ENCODE results near the gene RAB25.

The RAB25 gene

GRCh38 chr1:156019946-156020292, 41.0 kb upstream of the RAB25 start (continued):
- TF ChIP-seq ZBTB6 (tag by site-specific recombination; IDR thresholded peaks at IDR 0.05): no peak
- TF ChIP-seq KLF9 (tag by site-specific recombination; IDR thresholded peaks at IDR 0.05; ENCODE audit: low read depth): no peak
- no peak for TF ChIP-seq ZNF138 (tag by site-specific recombination; IDR thresholded peaks at IDR 0.05; ENCODE audit: borderline replicate concordance)
- TF ChIP-seq ZNF580 (tag by site-specific recombination; IDR thresholded peaks at IDR 0.05): no peak
- TF ChIP-seq ZNF596 (tag by site-specific recombination; IDR thresholded peaks at IDR 0.05): no peak
- no peak for TF ChIP-seq SALL2 (tag by site-specific recombination; IDR thresholded peaks at IDR 0.05; ENCODE audit: borderline replicate concordance)
- no peak for TF ChIP-seq ZNF121 (tag by site-specific recombination; IDR thresholded peaks at IDR 0.05)

DNA sequence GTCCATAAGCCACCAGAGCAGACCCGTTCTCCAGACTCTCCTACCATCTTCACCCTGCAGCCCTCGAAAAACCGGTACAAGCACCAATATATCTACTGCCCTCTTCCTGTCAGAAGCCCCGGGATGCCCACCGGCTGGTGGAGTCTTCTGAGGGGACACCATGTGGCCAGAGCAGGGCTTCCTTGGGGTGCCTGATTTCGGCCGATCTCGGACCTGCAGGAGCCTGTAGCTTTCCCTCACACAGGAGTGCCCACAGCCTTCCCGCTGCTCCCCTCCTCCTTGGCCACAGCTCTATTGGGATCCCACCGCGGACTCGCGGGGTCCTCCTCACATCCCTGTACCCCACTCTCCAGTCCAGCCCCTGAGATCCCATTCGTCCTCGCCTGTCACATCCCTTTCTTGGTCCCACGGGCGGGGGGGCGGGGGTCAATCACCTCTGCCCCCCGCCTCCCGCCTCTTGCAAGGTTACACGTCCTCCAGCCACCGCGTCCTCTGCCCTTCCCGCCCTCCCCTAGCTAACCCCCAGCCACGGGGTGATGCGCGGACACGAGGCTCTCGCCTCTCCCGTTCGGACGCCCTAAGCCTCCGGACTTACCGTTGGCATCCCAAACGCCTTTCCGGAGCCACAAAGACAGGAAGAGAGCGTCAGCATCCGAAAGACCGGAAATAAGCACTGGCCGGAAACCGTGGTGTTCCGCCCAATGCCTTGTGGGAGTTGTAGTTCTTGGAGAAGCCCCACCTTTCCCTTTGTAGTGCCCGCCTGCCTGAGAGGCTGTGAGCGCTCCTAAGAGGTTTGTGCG, 40.5 kb upstream of the RAB25 start, which contains the start of gene SSR2:
SSR2 (minus strand) TSS at position 659 of the 800 bp plus-strand sequence. CDS start 784 bp downstream, outside the sequence.
- Histone ChIP-seq H3K4me1 (ENCODE audit: control insufficient read depth, insufficient read depth, low read length) (no peaks in the 10 kb centered on the region), H3K36me3 (ENCODE audit: control insufficient read depth in 2 of 2, insufficient read depth in 1 of 2, low read length in 2 of 2) (peaks cover 34 to 43% of the 10 kb centered on the region in 2 experiments), H3K27ac (ENCODE audit: extremely low read depth, low read depth, low read length) (peak within 1 kb of the TSS; percentile 4; the same call in 1 of the 2 replicates), H3K4me3 (ENCODE audit: low read depth, low read length) (peak within 1 kb of the TSS; percentile 85), H3K9me3 (ENCODE audit: control insufficient read depth, insufficient read depth, low read depth, low read length) (no peaks in the 10 kb centered on the region)
- ChIA-PET CTCF (interaction anchor here (0.6 to 1.6 kb wide), 3 partner anchors 44 to 109 kb away, joined by 3 to 4 read pairs (median 4); no protein-coding TSS in a partner anchor), POLR2A (interaction anchor here (0.5 to 0.6 kb wide), 2 partner anchors 12 to 19 kb away, joined by 3 to 4 read pairs; no protein-coding TSS in a partner anchor)
- TF ChIP-seq ZNF580 (tag by site-specific recombination; IDR thresholded peaks at IDR 0.05): peak; percentile 79; the same call in 1 of the 2 replicates
- TF ChIP-seq ZNF558 (tag by site-specific recombination; IDR thresholded peaks at IDR 0.05): no peak
- TF ChIP-seq ZNF561 (tag by site-specific recombination; IDR thresholded peaks at IDR 0.05; ENCODE audit: borderline replicate concordance): no peak
- no peak for TF ChIP-seq ZNF23 (tag by site-specific recombination; IDR thresholded peaks at IDR 0.05; ENCODE audit: borderline replicate concordance)
- no peak for TF ChIP-seq FEZF1 (tag by site-specific recombination; IDR thresholded peaks at IDR 0.05)
- TF ChIP-seq HOXA7 (CRISPR knock-in tag; IDR thresholded peaks at IDR 0.05; ENCODE audit: borderline replicate concordance): no peak
- TF ChIP-seq ZNF266 (tag by site-specific recombination; IDR thresholded peaks at IDR 0.05; ENCODE audit: low read depth): no peak
- no peak for TF ChIP-seq ZNF221 (tag by site-specific recombination; IDR thresholded peaks at IDR 0.05; ENCODE audit: borderline replicate concordance)
- TF ChIP-seq ZNF114 (tag by site-specific recombination; IDR thresholded peaks at IDR 0.05): no peak
- peak; percentile 39; the same call in 1 of the 2 replicates for TF ChIP-seq ZNF600 (tag by site-specific recombination; IDR thresholded peaks at IDR 0.05)
- no peak for TF ChIP-seq ZNF837 (tag by site-specific recombination; IDR thresholded peaks at IDR 0.05)
- TF ChIP-seq, protein P1, sequence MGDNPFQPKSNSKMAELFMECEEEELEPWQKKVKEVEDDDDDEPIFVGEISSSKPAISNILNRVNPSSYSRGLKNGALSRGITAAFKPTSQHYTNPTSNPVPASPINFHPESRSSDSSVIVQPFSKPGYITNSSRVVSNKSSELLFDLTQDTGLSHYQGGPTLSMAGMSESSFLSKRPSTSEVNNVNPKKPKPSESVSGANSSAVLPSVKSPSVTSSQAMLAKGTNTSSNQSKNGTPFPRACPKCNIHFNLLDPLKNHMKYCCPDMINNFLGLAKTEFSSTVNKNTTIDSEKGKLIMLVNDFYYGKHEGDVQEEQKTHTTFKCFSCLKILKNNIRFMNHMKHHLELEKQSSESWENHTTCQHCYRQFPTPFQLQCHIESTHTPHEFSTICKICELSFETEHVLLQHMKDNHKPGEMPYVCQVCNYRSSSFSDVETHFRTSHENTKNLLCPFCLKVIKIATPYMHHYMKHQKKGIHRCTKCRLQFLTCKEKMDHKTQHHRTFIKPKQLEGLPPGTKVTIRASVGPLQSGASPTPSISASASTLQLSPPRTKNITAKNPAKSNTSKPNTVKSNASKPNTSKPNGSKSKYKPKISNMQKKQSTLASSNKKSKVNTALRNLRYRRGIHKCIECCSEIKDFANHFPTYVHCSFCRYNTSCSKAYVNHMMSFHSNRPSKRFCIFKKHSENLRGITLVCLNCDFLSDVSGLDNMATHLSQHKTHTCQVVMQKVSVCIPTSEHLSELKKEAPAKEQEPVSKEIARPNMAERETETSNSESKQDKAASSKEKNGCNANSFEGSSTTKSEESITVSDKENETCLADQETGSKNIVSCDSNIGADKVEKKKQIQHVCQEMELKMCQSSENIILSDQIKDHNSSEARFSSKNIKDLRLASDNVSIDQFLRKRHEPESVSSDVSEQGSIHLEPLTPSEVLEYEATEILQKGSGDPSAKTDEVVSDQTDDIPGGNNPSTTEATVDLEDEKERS (tag by site-specific recombination; IDR thresholded peaks at IDR 0.05): no peak
- TF ChIP-seq KLF10 (tag by site-specific recombination; IDR thresholded peaks at IDR 0.05): no peak
- no peak for TF ChIP-seq ZNF677 (tag by site-specific recombination; IDR thresholded peaks at IDR 0.05)
- TF ChIP-seq ZNF571 (tag by site-specific recombination; IDR thresholded peaks at IDR 0.05): no peak
- no peak for TF ChIP-seq ZFHX2 (tag by site-specific recombination; conservative IDR thresholded peaks at IDR 0.05)
- TF ChIP-seq ZNF792 (tag by site-specific recombination; IDR thresholded peaks at IDR 0.05): no peak
- TF ChIP-seq PATZ1 (tag by site-specific recombination; IDR thresholded peaks at IDR 0.05): peak; percentile 55; the same call in 1 of the 2 replicates
- TF ChIP-seq ZEB2 (tag by site-specific recombination; IDR thresholded peaks at IDR 0.05): peak; percentile 29; the same call in 1 of the 2 replicates
- peak; percentile 90 for TF ChIP-seq ZNF335 (tag by site-specific recombination; conservative IDR thresholded peaks at IDR 0.05)
- TF ChIP-seq ZNF248 (tag by site-specific recombination; IDR thresholded peaks at IDR 0.05): no peak
- TF ChIP-seq ZNF184 (tag by site-specific recombination; IDR thresholded peaks at IDR 0.05): no peak
- no peak for TF ChIP-seq OSR2 (tag by site-specific recombination; IDR thresholded peaks at IDR 0.05)
- no peak for TF ChIP-seq SCRT1 (tag by site-specific recombination; IDR thresholded peaks at IDR 0.05; ENCODE audit: borderline replicate concordance)
- peak; percentile 99 for TF ChIP-seq TCF7L2 (IDR thresholded peaks at IDR 0.05; ENCODE audit: borderline replicate concordance, low read depth, low read length)

Measured in HEK293 (cell line).